IPS DF 4.7 (cell line): Measurements from ENCODE around the gene MTX1.
"Not testable (repeated sequence)": the region's sequence is repeated elsewhere in the genome, so short reads cannot be mapped to it uniquely, and the experiment has no call there.

ENCODE experiments used
- DNase-seq: peaks from one replicate; pipeline ENCODE4 v3.0.0-alpha.2; 2013; ENCODE audit warnings: low spot score; ENCODE audit errors: extremely low read depth

MTX1 gene

DNA sequence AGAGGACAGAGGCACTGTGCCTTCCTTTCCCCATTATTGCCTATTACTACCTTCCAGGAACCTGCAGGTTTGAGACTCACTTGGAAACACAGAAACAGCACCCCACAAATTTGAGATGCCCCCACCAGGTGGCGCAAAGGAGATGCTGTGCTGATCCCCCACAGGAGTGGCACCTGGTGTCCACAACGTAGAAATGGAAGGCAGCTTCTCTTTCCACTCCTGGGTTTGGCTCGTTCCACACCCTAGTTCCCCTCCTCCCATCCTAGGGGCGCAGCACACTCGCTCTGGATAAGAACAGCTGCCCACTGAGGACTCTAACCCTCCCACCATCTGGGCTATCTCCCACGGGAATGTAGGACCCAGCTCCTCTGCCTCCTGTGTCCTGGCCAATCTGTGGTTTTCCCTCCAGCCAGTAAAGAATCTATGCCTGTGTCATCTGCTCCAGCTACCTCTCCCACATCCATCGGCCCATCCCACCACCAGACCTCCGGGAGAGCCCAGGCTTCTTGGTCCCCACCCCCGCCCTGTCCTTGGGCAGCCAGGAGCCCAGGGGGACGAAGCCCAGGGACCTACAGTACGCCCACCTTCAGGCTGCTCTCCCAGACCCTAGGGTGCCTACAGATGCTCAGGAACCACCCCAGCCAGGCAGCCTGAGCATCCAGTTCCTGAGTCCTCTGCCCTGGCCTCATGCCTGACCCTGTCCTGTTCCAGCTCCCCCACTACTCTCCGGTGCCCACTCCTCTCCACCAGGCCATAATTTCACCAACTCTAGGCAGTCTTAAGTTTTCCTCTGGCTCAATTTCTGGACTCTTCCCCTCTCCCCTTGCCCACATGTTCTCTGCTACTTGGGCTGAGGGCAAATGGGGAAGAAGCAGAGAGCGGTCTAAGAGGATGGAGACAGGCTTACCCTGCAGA lies 1.3 kb upstream of the MTX1 start:
- no peak for DNase-seq

DNA sequence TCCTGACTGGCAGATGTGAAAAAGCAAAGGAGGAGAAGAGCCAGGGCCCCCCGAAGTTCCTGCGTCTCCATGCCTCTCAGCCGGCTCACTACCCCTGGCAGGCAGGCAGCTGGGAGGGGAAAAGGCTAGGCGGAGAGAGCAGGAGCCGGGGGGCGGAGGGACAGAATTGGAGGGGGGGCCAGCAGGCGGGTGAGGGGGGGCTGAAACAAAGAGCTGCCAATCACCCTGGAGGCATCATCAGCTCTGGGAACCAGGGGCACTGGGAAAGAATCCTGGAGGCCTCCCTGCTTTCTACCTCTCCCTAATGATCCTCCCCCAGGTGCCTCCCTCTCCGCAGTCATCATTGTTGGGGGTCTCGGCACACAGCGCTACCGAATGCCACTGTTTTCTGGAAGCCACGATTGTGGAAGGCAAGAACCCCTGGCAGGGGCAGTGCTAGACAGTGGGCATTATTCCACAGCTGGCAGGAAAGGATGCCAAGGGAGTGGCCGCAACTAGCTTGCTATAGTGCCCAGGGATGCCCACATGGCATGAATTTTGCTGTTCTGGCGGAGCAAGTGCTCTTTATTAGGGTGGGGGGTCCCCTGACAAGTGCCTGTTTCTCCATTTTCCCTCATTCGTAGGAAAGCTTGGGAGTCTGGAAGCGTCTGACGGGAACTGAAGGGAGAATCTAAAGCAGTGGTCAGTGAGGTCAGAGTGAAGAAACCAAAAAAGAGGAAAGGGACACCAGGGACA lies 522 bp upstream of the MTX1 start, which contains the start of gene THBS3:
TSS of gene THBS3 (minus strand) at position 92 of the 735 bp plus-strand sequence. CDS start at position 71, 21 bp downstream.
- DNase-seq = no peak

DNA sequence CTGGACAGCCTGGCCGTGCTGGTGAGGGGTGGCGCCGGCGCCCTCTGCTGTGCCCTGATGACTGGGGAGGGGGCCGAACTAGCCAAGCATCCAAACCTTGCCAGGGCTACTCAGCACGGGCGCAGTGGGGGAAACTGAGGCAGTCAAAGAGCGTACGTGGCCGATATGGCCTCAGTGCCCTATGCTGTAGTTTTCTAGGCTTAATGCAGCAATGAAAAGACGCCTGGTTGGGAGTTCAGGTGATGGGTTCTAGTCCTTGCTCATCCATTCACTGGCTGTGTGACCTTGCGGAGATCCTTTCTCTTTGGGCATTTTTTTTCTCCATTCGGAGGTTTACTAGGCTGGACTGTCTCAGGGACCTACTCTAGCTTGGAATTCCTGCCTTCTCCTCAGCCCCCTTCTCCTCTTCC lies 822 bp downstream of the MTX1 start:
- DNase-seq = no peak

DNA sequence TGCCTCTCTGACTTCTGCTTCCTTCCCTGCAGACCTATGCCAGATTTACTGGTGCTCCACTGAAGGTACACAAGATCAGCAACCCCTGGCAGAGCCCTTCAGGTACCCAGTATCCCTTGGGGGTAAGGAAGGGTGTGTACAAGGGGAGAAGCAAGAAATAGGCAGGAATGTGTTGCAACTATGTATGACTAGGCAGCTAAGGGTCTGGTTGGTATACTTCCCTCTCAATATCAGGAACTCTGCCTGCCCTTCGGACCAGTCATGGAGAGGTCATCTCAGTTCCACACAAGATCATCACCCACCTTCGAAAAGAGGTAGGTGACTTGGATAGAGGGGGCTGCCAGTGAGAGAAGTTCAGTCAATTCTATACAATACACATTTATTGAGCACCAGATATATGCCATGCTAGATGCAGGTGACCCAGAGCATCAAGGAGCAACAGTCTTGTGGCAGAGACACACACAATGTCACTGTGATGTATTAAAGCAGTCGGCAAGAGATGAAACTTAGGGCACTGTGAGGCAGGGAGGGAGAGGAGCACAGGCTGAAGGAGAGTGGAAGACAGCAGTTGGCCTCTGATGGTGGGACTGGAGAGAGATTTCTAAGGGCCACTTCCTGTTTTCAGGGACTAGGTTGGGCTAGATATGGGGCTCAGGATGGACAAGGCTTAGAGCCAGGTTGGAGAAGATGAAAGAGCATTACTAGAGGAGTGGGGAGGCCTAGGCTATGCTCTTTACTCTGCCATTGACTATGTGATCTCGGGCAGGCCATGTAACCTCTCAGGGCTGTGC lies 2.0 kb downstream of the MTX1 start:
- DNase-seq = no peak

DNA sequence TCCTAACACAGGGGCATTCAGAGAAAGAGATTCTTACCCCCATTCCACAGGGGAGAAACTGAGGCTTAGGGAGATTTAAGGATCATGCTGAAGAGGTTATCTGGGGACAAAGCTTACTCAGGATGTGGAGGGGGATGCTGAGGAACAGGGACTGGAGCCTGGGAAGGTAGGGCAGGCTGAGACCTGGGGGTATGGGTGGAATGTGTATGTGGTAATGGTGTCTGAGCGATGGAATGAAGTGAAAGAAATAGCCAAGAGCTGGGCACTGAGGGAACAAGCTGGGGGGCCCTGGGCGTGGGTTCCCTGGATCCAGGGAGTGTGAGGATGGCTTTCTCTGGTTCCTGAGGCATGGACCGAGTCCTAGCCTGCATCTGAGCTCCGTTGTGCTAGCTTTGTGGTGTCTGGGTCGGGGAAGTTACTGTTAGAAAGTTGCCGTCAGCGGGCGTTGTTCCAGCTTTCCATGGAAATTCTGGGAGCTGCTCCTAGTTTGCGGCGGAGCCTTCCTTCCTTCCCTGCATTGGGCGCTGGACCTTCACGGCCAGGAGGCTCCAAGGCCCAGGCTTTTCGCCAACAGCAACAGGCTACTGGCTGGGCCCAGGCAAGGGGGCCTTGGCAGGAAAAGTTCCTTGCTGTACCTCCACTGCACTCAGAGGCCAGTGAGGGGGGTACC lies 3.0 kb downstream of the MTX1 start:
- not testable (repeated sequence) for DNase-seq

DNA sequence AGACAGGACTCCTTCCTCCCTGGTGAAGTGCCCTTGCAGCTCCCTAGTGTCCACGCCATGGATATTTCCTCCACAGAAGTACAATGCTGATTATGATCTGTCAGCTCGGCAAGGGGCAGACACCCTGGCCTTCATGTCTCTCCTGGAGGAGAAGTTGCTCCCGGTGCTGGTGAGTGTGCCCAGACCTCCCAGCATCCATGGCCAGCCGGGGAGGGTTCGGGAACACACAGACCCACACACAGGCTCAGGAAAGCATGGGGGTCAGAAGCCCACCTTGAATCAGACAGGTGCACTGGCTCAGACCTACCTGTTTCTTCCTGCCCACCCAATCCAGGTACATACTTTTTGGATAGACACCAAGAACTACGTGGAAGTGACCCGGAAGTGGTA lies 3.6 kb downstream of the MTX1 start:
- not testable (repeated sequence) for DNase-seq

DNA sequence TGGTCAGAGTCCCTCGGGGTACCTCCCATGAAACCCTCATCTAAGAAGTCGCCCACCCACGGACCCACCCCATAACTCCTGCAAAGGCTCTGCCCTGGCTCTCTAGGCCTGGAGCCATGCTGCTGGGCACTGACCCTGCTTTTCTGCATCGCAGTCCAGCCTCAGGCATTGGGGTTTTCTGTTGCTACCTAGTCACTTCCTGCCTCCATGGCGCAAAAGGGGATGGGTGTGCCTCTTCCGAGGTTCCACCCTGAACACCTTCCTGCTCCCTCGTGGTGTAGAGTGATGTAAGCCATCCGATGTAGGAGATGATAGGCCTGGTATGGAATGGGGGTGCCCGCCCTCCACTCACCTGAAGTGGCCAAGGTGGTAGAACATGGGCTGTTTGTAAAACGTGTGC lies 6.2 kb downstream of the MTX1 start:
- not testable (repeated sequence) for DNase-seq

DNA sequence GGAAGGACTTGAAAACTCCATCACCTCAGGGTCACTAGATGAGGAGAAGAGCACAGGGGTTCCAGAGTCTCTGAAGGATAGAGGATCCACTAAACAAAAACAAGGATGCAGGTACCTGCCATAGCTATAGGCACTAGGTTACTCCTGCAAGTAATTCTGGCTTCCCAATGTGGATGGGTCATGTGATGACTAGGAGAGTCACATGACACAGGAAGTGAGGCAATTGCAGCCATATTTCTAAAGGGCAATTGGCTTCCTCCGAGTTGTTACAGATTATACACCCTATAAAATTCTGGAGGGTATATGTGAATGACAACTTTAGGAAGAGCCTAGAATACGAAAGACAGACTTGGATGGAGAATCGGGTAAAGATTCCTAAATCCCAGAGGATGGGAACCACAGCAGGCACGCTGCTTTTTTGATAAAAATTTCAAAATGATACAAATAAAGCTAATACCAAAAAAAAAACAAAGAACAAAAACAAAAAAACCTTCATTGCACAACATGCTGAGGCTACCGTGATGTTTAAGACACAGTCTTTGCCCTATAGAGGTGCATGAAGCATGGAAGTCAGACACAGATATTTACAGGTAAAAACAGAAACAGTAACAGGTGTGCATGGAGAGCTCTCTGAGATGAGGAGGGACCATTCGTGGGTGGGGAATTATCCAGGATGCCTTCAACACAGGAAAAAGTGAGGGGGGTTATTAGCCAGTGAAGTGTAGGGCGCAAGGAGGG lies 10.5 kb downstream of the MTX1 start:
- no peak for DNase-seq

DNA sequence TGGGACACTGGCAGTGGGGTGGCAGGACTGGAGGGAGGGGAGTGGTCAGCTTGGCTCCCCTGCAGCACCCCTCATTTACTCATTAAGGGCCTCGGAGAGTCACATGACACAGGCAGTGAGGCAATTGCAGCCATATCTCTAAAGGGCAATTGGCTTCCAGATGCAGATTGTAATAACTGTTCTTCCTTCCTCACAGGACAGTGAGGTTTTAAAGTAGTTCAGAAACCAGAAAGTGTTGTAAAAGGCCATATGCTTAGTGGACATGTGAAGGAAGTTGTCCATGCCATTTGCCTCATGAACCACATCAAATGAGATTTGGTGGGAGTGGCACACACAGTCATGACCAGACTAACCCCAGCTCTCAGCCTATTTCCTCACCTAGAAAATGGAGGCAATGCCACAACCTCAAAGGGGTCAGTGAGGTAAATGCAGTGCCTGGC lies 11.1 kb downstream of the MTX1 start:
- no peak for DNase-seq

DNA sequence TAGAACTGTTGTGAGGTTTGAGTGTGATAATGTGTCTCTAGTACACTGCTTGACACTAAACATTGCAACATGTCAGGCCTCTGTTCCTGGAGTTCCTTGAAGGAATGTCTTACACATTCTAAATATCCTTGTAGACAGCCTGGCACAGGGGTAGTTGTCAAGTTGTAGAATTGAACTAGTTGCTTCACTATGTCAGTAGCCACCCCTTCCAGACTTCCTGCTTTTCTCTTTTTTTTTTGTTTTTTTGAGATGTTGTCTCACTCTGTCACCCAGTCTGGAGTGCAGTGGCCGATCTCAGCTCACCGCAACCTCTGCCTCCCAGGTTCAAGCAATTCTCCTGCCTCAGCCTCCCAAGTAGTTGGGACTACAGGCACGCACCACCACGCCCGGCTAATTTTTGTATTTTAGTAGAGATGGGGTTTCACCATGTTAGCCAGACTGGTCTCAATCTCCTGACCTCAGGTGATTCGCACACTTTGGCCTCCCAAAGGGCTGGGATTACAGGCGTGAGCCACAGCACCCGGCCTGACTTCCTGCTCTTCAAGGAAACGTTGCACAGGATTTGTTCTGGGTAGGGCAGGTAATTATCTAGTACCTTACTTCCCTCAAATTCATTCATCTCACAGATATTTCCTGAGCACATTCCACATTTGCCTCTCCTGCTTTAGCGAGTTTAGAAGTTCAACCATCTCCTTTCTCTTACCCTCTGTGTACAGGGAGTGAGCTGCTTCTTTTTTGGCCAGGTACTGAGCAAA lies 11.9 kb downstream of the MTX1 start:
- DNase-seq = not testable (repeated sequence)

DNA sequence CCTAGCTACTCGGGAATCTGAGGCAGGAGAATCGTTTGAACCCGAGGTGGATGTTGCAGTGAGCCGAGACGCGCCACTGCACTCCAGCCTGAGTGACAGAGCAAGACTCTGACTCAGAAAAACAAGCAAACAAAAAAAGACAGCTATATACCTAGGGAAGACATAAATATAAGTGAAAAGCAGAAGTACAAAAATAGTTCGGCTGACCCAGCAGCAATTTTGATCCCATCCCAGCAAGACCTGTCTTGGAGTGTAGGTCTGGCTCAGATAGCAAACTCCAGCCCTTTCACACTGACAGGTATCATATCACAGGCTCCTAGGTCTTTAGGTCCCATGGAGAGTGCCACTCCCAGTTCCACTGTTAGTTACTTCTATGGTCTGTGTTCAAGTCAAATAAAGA lies 14.6 kb downstream of the MTX1 start:
- DNase-seq = no peak

DNA sequence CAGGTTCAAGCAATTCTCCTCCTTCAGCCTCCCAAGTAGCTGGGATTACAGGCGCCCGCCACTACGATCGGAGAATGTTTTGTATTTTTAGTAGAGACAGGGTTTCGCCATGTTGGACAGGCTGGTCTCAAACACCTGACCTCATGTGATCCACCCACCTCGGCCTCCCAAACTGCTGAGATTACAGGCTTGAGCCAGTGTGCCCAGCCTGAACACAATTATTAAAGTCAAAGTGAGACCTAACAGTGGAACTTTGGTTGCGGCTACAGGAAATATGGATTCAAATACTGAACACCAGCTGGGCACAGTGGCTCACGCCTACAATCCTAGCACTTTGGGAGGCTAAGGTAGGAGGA lies 16.9 kb downstream of the MTX1 start:
- not testable (repeated sequence) for DNase-seq

DNA sequence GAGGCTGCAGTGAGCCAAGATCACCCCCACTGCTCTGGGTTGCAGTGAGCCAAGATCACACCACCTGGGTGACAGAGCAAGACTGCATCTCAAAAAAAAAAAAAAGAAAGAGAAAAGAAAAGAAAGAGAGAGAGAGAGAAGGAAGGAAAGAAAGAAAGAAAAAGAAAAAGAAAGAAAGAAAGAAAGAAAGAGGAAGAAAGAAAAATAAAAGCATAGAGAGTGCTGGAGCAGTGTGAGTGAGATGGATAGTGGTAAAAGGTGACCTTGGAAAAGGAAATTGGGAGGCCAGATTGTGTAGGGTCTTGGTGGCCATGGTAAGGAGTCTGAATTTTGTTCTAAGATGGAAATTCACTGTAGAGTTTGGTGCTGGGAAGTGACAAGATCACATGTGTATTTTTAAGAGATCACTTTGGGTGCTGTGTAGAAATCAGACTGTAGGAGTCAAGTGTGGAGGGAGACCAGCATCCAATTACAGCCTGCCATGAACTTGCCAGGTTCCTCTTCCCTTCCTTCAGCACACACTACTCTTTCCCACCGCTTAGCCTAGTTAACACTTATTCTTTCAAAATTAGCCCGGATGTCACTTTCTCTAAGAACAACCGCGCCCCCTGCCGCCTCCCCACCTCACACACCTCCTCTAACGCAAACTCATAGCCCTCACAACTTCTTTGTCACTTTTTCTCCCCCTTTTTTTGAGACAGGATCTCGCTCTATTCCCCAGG lies 17.9 kb downstream of the MTX1 start:
- DNase-seq = no peak

DNA sequence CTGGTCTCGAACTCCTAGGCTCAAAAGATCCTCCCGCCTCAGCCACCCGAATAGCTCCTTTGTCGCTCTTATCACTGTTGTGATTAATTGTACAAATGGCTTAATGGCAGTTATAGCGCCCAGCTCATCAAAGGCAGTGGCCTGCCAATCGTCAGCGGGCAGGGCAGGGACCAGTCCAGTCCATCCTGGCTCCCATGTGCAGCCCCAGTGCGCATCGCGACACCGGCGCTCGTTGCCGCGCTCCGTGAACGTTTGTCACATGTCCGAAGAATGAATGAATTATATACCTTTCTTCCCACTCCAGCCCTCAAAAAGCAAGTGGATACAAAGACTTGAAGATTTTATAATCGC lies 18.4 kb downstream of the MTX1 start:
- DNase-seq = no peak

DNA sequence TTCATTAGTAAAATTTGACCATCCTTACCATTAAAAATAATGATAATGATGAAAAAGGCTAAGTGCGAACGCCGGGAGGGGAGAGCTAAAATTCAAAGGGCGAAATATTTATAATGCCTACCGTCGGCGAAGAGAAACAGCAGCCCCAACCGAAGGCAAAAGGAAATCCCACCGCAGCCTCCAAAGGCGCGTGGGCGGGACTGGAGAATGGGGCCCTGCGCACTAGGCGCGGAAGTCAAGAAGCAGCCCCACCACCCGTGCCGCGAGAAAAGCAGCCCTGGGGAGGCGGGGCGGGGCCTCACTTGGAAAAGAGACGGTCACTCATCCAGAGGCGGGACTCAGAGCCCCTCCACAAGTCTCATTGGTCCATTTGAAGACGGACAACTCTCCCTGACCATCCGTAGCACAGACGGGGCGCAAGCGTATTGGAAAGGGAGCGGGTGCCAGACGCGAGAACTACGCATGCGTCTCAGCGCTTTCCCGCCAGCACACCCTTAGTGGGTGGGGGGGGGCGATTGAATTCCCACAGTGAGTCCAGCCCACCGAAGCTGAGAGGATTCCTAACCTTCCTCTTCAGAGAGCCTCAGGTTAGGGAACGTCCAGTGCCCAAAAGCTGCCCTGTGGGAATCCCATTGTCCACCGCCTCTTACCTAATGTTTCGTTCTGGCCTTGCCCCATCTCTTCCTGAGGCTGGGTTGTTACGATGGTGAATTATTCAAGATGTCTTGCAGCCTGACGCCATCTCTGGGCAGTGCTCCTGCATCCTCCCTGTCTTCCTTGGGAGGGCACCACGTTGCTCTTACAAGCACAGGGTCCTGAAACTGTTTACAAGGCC lies 19.0 kb downstream of the MTX1 start:
- DNase-seq = no peak

DNA sequence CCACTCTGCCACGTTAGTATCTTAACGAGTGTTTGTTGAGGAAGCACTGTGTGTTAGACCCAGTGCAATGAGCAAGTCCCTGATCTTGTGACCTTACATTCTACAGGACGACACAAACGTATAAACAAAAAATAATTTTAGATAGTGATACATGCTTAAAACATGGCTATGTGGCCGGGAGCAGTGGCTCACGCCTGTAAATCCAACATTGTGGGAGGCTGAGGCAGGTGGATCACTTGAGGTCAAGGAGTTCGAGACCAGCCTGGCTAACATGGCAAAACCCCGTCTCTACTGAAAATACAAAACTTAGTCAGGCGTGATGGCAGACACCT lies 19.6 kb downstream of the MTX1 start:
- no peak for DNase-seq

DNA sequence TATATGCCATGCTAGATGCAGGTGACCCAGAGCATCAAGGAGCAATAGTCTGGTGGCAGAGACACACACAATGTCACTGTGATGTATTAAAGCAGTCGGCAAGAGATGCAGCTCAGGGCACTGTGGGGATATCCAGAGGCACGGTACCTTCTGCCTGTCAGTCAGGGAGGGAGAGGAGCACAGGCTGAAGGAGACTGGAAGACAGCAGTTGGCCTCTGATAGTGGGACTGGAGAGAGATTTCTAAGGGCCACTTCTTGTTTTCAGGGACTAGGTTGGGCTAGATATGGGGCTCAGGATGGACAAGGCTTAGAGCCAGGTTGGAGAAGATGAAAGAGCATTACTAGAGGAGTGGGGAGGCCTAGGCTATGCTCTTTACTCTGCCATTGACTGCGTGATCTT lies 22.8 kb downstream of the MTX1 start:
- not testable (repeated sequence) for DNase-seq
